ES-I3 (cell line): Measurements from ENCODE around the gene ST6GALNAC6.

Experiments
- H3K36me3 ChIP-seq: 2 replicates; pipeline ENCODE4 v1.6.1; 2013; ENCODE audit warnings: mild to moderate bottlenecking, low read length, control low read depth, moderate library complexity; ENCODE audit not compliant: insufficient read depth
- H3K4me1 ChIP-seq: 2 replicates; pipeline ENCODE4 v1.6.1; 2013; ENCODE audit warnings: mild to moderate bottlenecking, control low read depth, low read length; ENCODE audit not compliant: insufficient read depth
- H3K9ac ChIP-seq: 2 replicates; pipeline ENCODE4 v1.6.1; 2013; ENCODE audit warnings: low read depth, mild to moderate bottlenecking, low read length, moderate library complexity
- H3K9me3 ChIP-seq: 2 replicates; pipeline ENCODE4 v1.6.1; 2013; ENCODE audit warnings: mild to moderate bottlenecking, low read length, moderate library complexity; ENCODE audit not compliant: control insufficient read depth, insufficient read depth

Gene ST6GALNAC6

DNA sequence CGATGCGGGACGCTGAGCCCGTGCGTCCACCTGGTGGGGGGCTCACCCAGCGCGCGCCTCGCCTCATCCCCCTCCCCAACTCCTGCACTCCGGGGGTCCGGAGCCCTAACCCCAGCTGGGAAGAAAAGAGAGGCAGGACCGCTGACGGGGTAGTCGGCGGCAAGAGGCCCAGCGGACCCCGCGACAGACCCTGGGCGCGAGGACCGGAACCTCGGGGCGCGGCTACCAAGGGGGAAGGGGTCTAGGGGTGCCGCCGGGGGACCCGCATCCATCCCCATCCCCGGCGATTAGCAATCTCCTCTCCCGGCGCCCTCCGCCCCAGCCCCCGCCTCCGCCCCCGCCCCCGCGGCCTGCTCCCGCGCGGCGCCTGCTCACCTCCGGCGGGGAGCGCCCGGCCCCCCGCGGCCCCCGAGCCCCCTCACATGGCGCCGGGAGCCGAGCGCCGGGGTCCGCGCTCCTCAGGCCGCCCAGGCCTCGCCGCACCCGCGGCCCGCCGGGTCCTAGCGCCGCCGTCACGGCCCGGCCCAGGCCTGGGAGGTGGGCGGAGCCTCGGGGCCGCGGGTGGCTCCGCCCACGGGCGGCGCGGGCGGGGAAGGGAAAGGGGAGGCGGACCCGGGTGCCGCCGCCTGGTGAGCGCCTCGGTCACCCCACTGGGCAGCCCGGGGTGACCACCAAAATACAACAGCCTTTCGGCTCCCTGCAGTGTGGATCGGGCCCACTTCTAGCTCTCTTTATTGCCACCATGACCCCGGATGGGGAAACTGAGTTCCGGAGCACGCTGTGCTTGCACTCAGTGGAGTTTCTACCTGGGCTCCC is at the start of gene ST6GALNAC6:
TSS of gene ST6GALNAC6 (minus strand) at position 476 of the 816 bp plus-strand sequence. CDS start 1,622 bp downstream, outside the sequence.
- Histone ChIP-seq H3K9me3 (no peaks in the 10 kb centered on the region), H3K36me3 (peaks cover 3% of the 10 kb centered on the region; the same call in 1 of the 2 replicates), H3K9ac (peak within 1 kb of the TSS; percentile 74; the same call in 1 of the 2 replicates), H3K4me1 (peaks cover 6% of the 10 kb centered on the region)

DNA sequence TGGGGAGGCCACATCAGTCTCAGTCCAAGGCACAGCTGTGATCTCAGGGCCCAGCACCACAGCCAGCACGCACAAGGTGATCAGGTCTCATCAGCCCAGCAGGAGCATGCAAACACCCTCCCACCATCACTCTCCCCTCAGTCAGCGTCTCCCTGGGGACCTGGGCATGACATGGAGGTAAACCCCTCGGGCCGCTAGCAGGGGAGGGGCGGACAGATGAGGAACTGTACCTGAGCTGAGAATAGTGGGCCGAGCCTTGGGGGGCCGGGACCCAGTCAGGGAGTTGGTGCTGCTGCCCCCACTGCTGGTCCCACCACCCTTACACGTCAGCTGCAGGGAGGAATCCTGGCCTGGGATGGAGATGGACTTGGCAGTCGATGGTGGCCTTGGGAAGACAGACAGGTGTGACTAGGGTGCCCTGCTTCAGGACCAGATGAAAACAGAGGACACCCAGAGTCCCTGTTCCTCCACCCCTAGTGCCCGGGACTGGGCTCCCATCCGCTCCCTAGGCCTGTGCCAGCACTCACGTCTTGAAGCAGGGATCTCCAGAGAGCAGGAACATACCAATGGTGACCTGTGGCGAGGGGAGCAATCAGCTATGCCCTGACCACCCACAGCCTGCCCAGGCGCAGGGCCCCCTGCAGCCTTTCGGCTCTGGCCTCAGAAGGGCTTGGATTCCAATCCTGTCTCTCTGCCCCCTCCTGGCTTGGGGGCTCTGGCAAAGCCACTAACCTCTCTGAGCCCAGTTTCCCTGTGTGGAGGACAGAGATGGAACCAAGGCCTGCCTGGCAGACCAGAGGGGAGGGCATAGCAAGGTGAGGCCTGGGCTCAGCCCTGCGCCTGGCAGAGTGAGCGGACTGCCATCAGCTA is 48.7 kb upstream of the ST6GALNAC6 start:
- Histone ChIP-seq H3K4me1 (0 out of 2 replicates have a peak, but pooled peaks cover 3% of the 10 kb centered on the region), H3K36me3 (0 out of 2 replicates have a peak, but pooled peaks cover 3% of the 10 kb centered on the region), H3K9ac (no peak overlapping the region), H3K9me3 (no peaks in the 10 kb centered on the region)

DNA sequence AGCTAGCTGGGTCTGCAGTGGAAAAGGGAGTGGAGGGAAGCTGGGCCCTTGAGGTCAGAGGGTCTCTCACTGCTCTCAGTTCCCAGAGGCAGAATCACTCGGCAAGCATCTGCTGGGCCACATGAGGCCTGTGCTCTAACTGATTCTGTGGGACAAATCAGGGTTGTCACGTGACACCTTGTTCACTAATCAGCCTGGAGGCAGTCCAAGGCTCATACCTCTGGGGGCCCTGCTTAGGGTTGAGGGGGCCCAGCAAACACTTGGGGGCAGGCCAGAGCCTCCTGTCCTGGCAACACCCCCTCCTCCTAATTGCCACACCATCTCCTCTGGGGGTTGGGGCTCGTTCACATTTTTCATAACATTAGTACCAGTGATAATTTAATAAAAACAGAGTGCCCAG is 47.3 kb upstream of the ST6GALNAC6 start:
- Histone ChIP-seq H3K4me1 (0 out of 2 replicates have a peak, but pooled peaks cover 3% of the 10 kb centered on the region), H3K9me3 (no peaks in the 10 kb centered on the region), H3K9ac (no peak overlapping the region), H3K36me3 (0 out of 2 replicates have a peak, but pooled peaks cover 5% of the 10 kb centered on the region)

- Histone ChIP-seq H3K9me3 (no peaks in the 10 kb centered on the region), H3K36me3 (0 out of 2 replicates have a peak, but pooled peaks cover 5% of the 10 kb centered on the region), H3K4me1 (0 out of 2 replicates have a peak, but pooled peaks cover 3% of the 10 kb centered on the region), H3K9ac (no peak overlapping the region)
These were observed 46.5 kb upstream of the ST6GALNAC6 start for GRCh38 chr9:127945942-127946341.

DNA sequence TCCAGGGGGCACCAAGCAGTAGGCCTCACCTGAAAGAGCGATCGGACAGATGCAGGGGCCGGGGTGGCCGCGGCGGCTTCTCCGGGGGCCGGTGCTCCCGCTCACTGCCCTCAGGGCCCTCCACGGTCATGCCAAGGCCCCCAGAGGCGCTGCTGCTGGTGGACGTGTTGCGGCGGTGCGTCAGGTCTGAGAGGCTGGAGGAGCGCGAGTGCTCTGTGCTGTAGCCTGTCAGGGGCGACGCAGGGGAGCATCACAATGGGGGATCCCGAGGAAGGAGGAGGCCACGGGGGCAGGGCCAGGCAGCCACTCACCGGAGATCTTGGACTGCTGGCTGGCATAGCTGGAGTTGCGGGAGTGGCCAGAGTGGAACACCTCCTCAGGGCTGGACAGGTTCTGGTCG is 45.9 kb upstream of the ST6GALNAC6 start:
- Histone ChIP-seq H3K4me1 (0 out of 2 replicates have a peak, but pooled peaks cover 3% of the 10 kb centered on the region), H3K9ac (no peak overlapping the region), H3K9me3 (no peaks in the 10 kb centered on the region), H3K36me3 (0 out of 2 replicates have a peak, but pooled peaks cover 5% of the 10 kb centered on the region)

GRCh38 chr9:127944586-127945218 is 45.3 kb upstream of the ST6GALNAC6 start:
- H3K9ac ChIP-seq, result no peak overlapping the region
- H3K36me3 ChIP-seq, result 0 out of 2 replicates have a peak, but pooled peaks cover 5% of the 10 kb centered on the region
- 0 out of 2 replicates have a peak, but pooled peaks cover 3% of the 10 kb centered on the region for H3K4me1 ChIP-seq
- no peaks in the 10 kb centered on the region for H3K9me3 ChIP-seq

- Histone ChIP-seq H3K9me3 (no peaks in the 10 kb centered on the region), H3K36me3 (0 out of 2 replicates have a peak, but pooled peaks cover 5% of the 10 kb centered on the region), H3K4me1 (0 out of 2 replicates have a peak, but pooled peaks cover 3% of the 10 kb centered on the region), H3K9ac (no peak overlapping the region)
These were observed 44.3 kb upstream of the ST6GALNAC6 start for GRCh38 chr9:127943731-127944144.

DNA sequence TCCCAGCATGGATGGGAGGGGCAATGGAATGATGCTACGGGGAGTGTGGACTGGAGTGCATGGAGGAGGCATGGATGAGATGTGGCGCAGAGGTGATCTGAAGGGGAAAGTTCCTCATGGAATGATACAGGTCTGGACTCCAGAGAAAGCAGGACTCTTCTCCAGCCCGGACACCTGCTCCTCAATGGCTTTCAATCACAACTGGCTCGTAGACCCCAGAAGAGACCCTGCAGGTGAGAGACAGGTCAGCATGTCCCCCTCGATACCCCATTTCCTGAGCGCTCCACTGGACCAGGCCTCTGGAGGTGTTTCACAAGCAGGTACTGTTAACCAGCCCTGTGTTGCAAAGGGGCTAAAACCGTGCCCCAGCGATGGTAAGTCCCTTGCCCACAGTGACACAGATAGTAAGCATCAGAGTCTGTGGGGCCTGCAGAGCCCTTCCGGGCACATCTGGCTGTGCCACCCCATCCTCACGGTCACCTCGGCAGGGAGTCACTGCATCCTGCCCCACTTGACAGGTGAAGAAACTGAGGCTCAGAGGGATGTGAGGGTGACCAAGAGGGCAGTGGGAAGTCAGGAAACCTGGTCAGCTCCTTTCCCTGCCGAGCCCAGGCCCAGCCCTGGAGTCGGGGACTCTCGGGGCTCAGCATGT is 43.7 kb upstream of the ST6GALNAC6 start:
- Histone ChIP-seq H3K4me1 (0 out of 2 replicates have a peak, but pooled peaks cover 3% of the 10 kb centered on the region), H3K9ac (no peak overlapping the region), H3K36me3 (0 out of 2 replicates have a peak, but pooled peaks cover 5% of the 10 kb centered on the region), H3K9me3 (no peaks in the 10 kb centered on the region)

GRCh38 chr9:127942216-127943010 is 43.0 kb upstream of the ST6GALNAC6 start:
- Histone ChIP-seq H3K9ac (no peak overlapping the region), H3K9me3 (no peaks in the 10 kb centered on the region), H3K4me1 (0 out of 2 replicates have a peak, but pooled peaks cover 3% of the 10 kb centered on the region), H3K36me3 (0 out of 2 replicates have a peak, but pooled peaks cover 3% of the 10 kb centered on the region)

GRCh38 chr9:127941961-127942215 is 42.5 kb upstream of the ST6GALNAC6 start:
- Histone ChIP-seq H3K4me1 (0 out of 2 replicates have a peak, but pooled peaks cover 3% of the 10 kb centered on the region), H3K9me3 (no peaks in the 10 kb centered on the region)

DNA sequence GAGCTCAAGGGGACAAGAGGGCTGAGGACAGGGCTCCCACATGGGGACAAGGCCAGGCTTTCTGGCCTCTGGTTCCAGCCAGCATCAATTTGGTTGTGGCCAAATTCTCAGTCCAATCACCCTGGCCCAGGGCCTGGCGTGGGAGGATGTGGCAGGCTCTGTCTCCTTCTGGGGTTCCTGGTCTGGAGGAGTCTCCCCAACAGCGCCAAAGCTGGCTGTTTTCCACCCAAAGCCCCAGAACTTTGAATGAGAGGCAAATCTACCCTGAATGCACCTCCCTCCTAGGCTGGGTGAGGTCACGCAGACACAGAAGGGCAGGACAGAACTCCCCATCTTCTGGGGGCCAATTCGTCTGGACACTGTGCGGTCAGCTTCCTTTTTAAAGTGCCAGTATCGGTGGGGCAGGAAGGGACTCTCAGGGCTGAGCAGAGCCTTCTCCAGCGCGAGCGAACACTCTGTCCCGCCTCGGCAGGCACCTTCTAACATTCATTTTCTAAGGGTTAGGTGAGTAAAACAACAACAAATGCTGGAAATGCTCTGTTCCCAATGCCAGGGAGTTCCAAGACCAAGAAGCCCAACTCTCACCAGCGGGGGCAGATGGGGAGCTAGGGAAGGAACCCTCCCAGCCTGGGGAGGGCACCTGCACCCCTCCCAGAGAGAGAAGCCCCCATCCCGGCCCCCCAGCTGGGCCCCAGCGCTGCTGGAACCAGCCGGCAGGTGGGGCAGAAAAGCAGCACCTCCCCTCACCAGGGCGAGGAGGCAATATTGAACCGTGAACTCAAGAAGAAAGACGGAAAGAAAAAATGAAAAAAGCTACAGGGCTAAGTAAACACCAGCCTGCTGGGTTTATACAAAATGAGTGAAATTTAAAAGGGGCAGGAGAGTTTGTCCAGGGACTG is 41.9 kb upstream of the ST6GALNAC6 start:
- H3K9me3 ChIP-seq, result no peaks in the 10 kb centered on the region
- H3K9ac ChIP-seq, result no peak overlapping the region
- 0 out of 2 replicates have a peak, but pooled peaks cover 7% of the 10 kb centered on the region for H3K4me1 ChIP-seq
- H3K36me3 ChIP-seq, result 0 out of 2 replicates have a peak, but pooled peaks cover 2% of the 10 kb centered on the region

More at GRCh38 chr9:127941961-127942215, 42.5 kb upstream of the ST6GALNAC6 start:
- H3K36me3 ChIP-seq, result 0 out of 2 replicates have a peak, but pooled peaks cover 2% of the 10 kb centered on the region
- H3K9ac ChIP-seq, result no peak overlapping the region

GRCh38 chr9:127940593-127940992 is 41.2 kb upstream of the ST6GALNAC6 start:
- Histone ChIP-seq H3K9ac (no peak overlapping the region), H3K4me1 (0 out of 2 replicates have a peak, but pooled peaks cover 8% of the 10 kb centered on the region), H3K36me3 (0 out of 2 replicates have a peak, but pooled peaks cover 2% of the 10 kb centered on the region), H3K9me3 (no peaks in the 10 kb centered on the region)
